GM23338 (cell line): ENCODE measurements around the gene MYOZ3. TPM values are rescaled to one million over a fixed set of nuclear protein-coding genes. Genes with fewer than 3 reads are reported as not detected.
A peak's percentile ranks its signal among the peaks of the same experiment; 100 is the strongest.

Experiments
- ATAC-seq: fragments of 200-7000 bp; cut with Tn5 transposase; 3 replicates; pipeline ENCODE4 v1.9.1; 2020
- DNase-seq: peaks from one replicate; pipeline ENCODE4 v3.0.0-alpha.2; 2015; ENCODE audit warnings: low spot score
- H2AFZ ChIP-seq: fragments of 200-600 bp; sonication (generic); 2 replicates; pipeline ENCODE4 v1.8.0; 2016; ENCODE audit warnings: antibody characterized with exemption, mild to moderate bottlenecking, moderate library complexity
- H3F3A ChIP-seq: fragments of 200-600 bp; sonication (generic); replicated peaks from 2 replicates; pipeline ENCODE4 v1.8.0; 2017; ENCODE audit warnings: antibody characterized with exemption, mixed run types, low read depth
- H3K27ac ChIP-seq: fragments of 200-600 bp; sonication (generic); 2 replicates; pipeline ENCODE4 v1.6.1; 2016; ENCODE audit warnings: low read depth
- H3K27me3 ChIP-seq: fragments of 200-600 bp; sonication (generic); 2 replicates; pipeline ENCODE4 v1.8.0; 2016; ENCODE audit warnings: mild to moderate bottlenecking, mixed run types, moderate library complexity; ENCODE audit not compliant: insufficient read depth
- H3K36me3 ChIP-seq: fragments of 200-600 bp; sonication (generic); 2 replicates; pipeline ENCODE4 v1.8.0; 2016; ENCODE audit warnings: mild to moderate bottlenecking; ENCODE audit not compliant: insufficient read depth
- H3K4me1 ChIP-seq: fragments of 200-600 bp; sonication (generic); 2 replicates; pipeline ENCODE4 v1.8.0; 2016; ENCODE audit warnings: mild to moderate bottlenecking, moderate library complexity; ENCODE audit not compliant: insufficient read depth
- H3K4me2 ChIP-seq: fragments of 200-600 bp; sonication (generic); 2 replicates; pipeline ENCODE4 v1.7.1; 2017; ENCODE audit warnings: mixed run types
- H3K4me3 ChIP-seq: fragments of 200-600 bp; sonication (generic); 2 replicates; pipeline ENCODE4 v1.6.1; 2016; ENCODE audit warnings: mixed run types
- H3K79me2 ChIP-seq: fragments of 200-600 bp; sonication (generic); replicated peaks from 2 replicates; pipeline ENCODE4 v1.8.0; 2017; ENCODE audit warnings: mild to moderate bottlenecking; ENCODE audit not compliant: insufficient read depth
- H3K9me2 ChIP-seq: fragments of 200-600 bp; sonication (generic); 2 replicates; pipeline ENCODE4 v1.8.0; 2017; ENCODE audit not compliant: insufficient read depth
- H4K20me1 ChIP-seq: fragments of 200-600 bp; sonication (generic); replicated peaks from 2 replicates; pipeline ENCODE4 v1.8.0; 2017; ENCODE audit warnings: mild to moderate bottlenecking; ENCODE audit not compliant: insufficient read depth
- H3K27ac Mint-ChIP-seq: 2 replicates; pipeline ENCODE4 v1.8.0; 2020; ENCODE audit warnings: inconsistent platforms, mild to moderate bottlenecking, moderate library complexity, mixed read lengths
- H3K27me3 Mint-ChIP-seq: 3 replicates; pipeline ENCODE4 v1.8.0; 2022; ENCODE audit warnings: low read depth, mild to moderate bottlenecking, moderate library complexity, mixed read lengths, inconsistent platforms; ENCODE audit not compliant: insufficient read depth, poor library complexity
- H3K36me3 Mint-ChIP-seq: 3 replicates; pipeline ENCODE4 v1.8.0; 2021; ENCODE audit warnings: low read depth, mild to moderate bottlenecking, inconsistent platforms, moderate library complexity, mixed read lengths
- H3K4me1 Mint-ChIP-seq: 3 replicates; pipeline ENCODE4 v1.8.0; 2020; ENCODE audit warnings: mild to moderate bottlenecking, inconsistent platforms, mixed read lengths
- H3K4me3 Mint-ChIP-seq: 3 replicates; pipeline ENCODE4 v1.8.0; 2021; ENCODE audit warnings: moderate library complexity, mild to moderate bottlenecking, inconsistent platforms, mixed read lengths
- H3K9me3 Mint-ChIP-seq: 3 replicates; pipeline ENCODE4 v1.8.0; 2020; ENCODE audit warnings: moderate library complexity, mild to moderate bottlenecking, inconsistent platforms, mixed read lengths
- CREB1 ChIP-seq: fragments of 250-450 bp; sonication (Bioruptor Pico); IDR thresholded peaks from 2 replicates; pipeline ENCODE4 v1.5.0; 2020; ENCODE audit warnings: low read depth, mild to moderate bottlenecking, moderate library complexity
- EZH2 ChIP-seq: fragments of 200-600 bp; sonication (generic); IDR thresholded peaks from one replicate; pipeline ENCODE4 v1.8.0; 2017; ENCODE audit warnings: antibody characterized with exemption, mild to moderate bottlenecking, low read depth; ENCODE audit not compliant: unreplicated experiment
- EZH2phosphoT487 ChIP-seq: fragments of 200-600 bp; sonication (generic); IDR thresholded peaks from one replicate; pipeline ENCODE4 v1.8.1; 2018; ENCODE audit warnings: antibody characterized with exemption; ENCODE audit not compliant: unreplicated experiment
- JUNB ChIP-seq: IDR thresholded peaks from one replicate; pipeline ENCODE4 v1.6.1; 2016; ENCODE audit warnings: antibody characterized with exemption; ENCODE audit not compliant: unreplicated experiment
- NANOG ChIP-seq: IDR thresholded peaks from 2 replicates; pipeline ENCODE4 v1.6.1; 2016; ENCODE audit warnings: antibody characterized with exemption, borderline replicate concordance
- POLR2AphosphoS5 ChIP-seq: IDR thresholded peaks from 2 replicates; pipeline ENCODE4 v1.6.1; 2016; ENCODE audit warnings: antibody characterized with exemption, low read depth
- STAT1 ChIP-seq: IDR thresholded peaks from one replicate; pipeline ENCODE4 v1.6.1; 2016; ENCODE audit warnings: antibody characterized with exemption; ENCODE audit not compliant: unreplicated experiment
- ZNF114 ChIP-seq: fragments of 250-450 bp; sonication (Bioruptor Pico); IDR thresholded peaks from 2 replicates; pipeline ENCODE4 v1.5.0; 2020; ENCODE audit warnings: mild to moderate bottlenecking, moderate library complexity
- ZNF331 ChIP-seq: fragments of 250-450 bp; sonication (Bioruptor Pico); IDR thresholded peaks from 2 replicates; pipeline ENCODE4 v1.5.0; 2020; ENCODE audit warnings: low read depth, mild to moderate bottlenecking, moderate library complexity
- polyA plus RNA-seq: library from polyadenylated mRNA; unstranded; fragments of >200 nt; fragmentation: Nextera tagmentation; extraction: Ambion mirVana; gene quantifications from 2 replicates; pipeline ENCODE4 v1.2.1, GENCODE V29; 2016
- total RNA-seq: library from RNA; depleted of rRNA; stranded (reverse); fragments of >200 nt; shearing (Covaris generic); gene quantifications from 2 replicates; pipeline ENCODE4 v1.2.3, GENCODE V29; 2014
- TF ChIP-seq, protein P1 (sequence below), 2 experiments: fragments of 200-600 bp in 1 of 2; sonication (generic) in 1 of 2; conservative IDR thresholded peaks; 2 replicates each; pipeline versions ENCODE4 v1.5.1 to v1.6.1; 2016 to 2017; ENCODE audit warnings: antibody characterized with exemption in 2 of 2, low read depth in 2 of 2, mild to moderate bottlenecking in 2 of 2, moderate library complexity in 1 of 2
- TF ChIP-seq, protein P2 (sequence below): fragments of 250-450 bp; sonication (Bioruptor Pico); IDR thresholded peaks from 2 replicates; pipeline ENCODE4 v1.5.0; 2020; ENCODE audit warnings: mild to moderate bottlenecking, moderate library complexity
- TF ChIP-seq, protein P3 (sequence below): IDR thresholded peaks from one replicate; pipeline ENCODE4 v1.6.1; 2018; ENCODE audit warnings: antibody characterized with exemption; ENCODE audit not compliant: unreplicated experiment
- TF ChIP-seq, protein P4 (sequence below): IDR thresholded peaks from 2 replicates; pipeline ENCODE4 v1.6.1; 2016; ENCODE audit warnings: antibody characterized with exemption

MYOZ3 gene
- total and polyA plus RNA-seq, 2 experiments from 2014 or later, result 12.7 to 13.8 TPM

DNA sequence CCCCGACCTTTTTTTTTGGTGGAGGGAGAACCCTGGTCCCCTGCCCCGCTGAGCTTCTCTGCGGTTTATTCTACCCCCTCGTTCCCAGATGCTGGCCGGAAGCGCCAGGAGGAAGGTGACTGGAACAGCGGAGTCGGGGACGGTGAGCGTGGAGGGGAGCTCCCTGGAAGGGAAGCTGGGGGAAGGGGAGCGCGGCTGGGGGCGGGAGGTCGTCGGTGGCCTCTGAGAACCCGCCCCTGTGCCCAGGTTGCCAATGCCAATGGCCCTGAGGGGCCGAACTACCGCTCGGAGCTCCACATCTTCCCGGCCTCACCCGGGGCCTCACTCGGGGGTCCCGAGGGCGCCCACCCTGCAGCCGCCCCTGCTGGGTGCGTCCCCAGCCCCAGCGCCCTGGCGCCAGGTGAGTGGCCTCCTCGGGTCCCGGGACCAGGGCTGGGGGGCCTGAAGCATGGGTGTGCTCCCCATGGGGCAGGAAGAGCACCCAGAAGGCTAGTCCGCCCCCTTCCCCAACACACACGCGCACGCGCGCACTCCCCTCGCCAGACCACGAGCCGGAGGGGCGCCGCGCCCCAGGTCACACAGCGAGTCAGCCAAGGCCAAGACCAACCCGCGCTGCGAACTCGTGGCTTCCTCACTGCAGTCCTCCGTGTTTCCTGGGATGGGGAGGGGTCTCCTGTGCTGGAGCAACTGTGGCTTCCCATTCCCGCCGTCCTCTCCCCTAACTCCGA, 10.6 kb downstream of the MYOZ3 start:
- no peaks in the 10 kb centered on the region; the same call in 1 of the 2 replicates for H3K36me3 ChIP-seq
- H3K27me3 Mint-ChIP-seq, result peaks cover 2% of the 10 kb centered on the region

More for the DNA sequence above, 10.6 kb downstream of the MYOZ3 start:
- H4K20me1 ChIP-seq, result no peaks in the 10 kb centered on the region
- no peaks in the 10 kb centered on the region for H3K9me2 ChIP-seq
- peak overlapping the region; percentile 95 for H3K27ac Mint-ChIP-seq
- H3K27ac ChIP-seq, result peak overlapping the region; percentile 95
- peak overlapping the region; percentile 77 for H3K4me3 ChIP-seq
- peaks cover 26% of the 10 kb centered on the region for H3F3A ChIP-seq
- DNase-seq, result peak; percentile 85
- peak; percentile 63 for ATAC-seq
- H3K4me1 Mint-ChIP-seq, result peaks cover 35% of the 10 kb centered on the region
- peak overlapping the region; percentile 83 for H2AFZ ChIP-seq
- no peaks in the 10 kb centered on the region for H3K27me3 ChIP-seq
- H3K79me2 ChIP-seq, result peaks cover 19% of the 10 kb centered on the region
- peaks cover 38% of the 10 kb centered on the region for H3K36me3 Mint-ChIP-seq
- H3K9me3 Mint-ChIP-seq, result peaks cover 4% of the 10 kb centered on the region; the same call in 1 of the 3 replicates
- peaks cover 27% of the 10 kb centered on the region for H3K4me1 ChIP-seq
- peak overlapping the region; percentile 96 for H3K4me2 ChIP-seq
- TF ChIP-seq EZH2 (no peak), JUNB (no peak), ZNF331 (CRISPR knock-in tag) (no peak), EZH2phosphoT487 (no peak), ZNF114 (CRISPR knock-in tag) (no peak), CREB1 (CRISPR knock-in tag) (no peak), POLR2AphosphoS5 (no peak; the same call in none of the 2 replicates), STAT1 (no peak), NANOG (no peak)
- TF ChIP-seq, protein P1, sequence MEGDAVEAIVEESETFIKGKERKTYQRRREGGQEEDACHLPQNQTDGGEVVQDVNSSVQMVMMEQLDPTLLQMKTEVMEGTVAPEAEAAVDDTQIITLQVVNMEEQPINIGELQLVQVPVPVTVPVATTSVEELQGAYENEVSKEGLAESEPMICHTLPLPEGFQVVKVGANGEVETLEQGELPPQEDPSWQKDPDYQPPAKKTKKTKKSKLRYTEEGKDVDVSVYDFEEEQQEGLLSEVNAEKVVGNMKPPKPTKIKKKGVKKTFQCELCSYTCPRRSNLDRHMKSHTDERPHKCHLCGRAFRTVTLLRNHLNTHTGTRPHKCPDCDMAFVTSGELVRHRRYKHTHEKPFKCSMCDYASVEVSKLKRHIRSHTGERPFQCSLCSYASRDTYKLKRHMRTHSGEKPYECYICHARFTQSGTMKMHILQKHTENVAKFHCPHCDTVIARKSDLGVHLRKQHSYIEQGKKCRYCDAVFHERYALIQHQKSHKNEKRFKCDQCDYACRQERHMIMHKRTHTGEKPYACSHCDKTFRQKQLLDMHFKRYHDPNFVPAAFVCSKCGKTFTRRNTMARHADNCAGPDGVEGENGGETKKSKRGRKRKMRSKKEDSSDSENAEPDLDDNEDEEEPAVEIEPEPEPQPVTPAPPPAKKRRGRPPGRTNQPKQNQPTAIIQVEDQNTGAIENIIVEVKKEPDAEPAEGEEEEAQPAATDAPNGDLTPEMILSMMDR (conservative IDR thresholded peaks at IDR 0.05; ENCODE audit: low read depth in 2 of 2), result no peak
- TF ChIP-seq, protein P2, sequence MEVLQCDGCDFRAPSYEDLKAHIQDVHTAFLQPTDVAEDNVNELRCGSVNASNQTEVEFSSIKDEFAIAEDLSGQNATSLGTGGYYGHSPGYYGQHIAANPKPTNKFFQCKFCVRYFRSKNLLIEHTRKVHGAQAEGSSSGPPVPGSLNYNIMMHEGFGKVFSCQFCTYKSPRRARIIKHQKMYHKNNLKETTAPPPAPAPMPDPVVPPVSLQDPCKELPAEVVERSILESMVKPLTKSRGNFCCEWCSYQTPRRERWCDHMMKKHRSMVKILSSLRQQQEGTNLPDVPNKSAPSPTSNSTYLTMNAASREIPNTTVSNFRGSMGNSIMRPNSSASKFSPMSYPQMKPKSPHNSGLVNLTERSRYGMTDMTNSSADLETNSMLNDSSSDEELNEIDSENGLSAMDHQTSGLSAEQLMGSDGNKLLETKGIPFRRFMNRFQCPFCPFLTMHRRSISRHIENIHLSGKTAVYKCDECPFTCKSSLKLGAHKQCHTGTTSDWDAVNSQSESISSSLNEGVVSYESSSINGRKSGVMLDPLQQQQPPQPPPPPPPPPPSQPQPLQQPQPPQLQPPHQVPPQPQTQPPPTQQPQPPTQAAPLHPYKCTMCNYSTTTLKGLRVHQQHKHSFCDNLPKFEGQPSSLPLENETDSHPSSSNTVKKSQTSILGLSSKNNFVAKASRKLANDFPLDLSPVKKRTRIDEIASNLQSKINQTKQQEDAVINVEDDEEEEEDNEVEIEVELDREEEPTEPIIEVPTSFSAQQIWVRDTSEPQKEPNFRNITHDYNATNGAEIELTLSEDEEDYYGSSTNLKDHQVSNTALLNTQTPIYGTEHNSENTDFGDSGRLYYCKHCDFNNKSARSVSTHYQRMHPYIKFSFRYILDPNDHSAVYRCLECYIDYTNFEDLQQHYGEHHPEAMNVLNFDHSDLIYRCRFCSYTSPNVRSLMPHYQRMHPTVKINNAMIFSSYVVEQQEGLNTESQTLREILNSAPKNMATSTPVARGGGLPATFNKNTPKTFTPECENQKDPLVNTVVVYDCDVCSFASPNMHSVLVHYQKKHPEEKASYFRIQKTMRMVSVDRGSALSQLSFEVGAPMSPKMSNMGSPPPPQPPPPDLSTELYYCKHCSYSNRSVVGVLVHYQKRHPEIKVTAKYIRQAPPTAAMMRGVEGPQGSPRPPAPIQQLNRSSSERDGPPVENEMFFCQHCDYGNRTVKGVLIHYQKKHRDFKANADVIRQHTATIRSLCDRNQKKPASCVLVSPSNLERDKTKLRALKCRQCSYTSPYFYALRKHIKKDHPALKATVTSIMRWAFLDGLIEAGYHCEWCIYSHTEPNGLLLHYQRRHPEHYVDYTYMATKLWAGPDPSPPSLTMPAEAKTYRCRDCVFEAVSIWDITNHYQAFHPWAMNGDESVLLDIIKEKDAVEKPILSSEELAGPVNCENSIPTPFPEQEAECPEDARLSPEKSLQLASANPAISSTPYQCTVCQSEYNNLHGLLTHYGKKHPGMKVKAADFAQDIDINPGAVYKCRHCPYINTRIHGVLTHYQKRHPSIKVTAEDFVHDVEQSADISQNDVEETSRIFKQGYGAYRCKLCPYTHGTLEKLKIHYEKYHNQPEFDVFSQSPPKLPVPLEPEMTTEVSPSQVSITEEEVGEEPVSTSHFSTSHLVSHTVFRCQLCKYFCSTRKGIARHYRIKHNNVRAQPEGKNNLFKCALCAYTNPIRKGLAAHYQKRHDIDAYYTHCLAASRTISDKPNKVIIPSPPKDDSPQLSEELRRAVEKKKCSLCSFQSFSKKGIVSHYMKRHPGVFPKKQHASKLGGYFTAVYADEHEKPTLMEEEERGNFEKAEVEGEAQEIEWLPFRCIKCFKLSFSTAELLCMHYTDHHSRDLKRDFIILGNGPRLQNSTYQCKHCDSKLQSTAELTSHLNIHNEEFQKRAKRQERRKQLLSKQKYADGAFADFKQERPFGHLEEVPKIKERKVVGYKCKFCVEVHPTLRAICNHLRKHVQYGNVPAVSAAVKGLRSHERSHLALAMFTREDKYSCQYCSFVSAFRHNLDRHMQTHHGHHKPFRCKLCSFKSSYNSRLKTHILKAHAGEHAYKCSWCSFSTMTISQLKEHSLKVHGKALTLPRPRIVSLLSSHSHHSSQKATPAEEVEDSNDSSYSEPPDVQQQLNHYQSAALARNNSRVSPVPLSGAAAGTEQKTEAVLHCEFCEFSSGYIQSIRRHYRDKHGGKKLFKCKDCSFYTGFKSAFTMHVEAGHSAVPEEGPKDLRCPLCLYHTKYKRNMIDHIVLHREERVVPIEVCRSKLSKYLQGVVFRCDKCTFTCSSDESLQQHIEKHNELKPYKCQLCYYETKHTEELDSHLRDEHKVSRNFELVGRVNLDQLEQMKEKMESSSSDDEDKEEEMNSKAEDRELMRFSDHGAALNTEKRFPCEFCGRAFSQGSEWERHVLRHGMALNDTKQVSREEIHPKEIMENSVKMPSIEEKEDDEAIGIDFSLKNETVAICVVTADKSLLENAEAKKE, result no peak
- TF ChIP-seq, protein P3, sequence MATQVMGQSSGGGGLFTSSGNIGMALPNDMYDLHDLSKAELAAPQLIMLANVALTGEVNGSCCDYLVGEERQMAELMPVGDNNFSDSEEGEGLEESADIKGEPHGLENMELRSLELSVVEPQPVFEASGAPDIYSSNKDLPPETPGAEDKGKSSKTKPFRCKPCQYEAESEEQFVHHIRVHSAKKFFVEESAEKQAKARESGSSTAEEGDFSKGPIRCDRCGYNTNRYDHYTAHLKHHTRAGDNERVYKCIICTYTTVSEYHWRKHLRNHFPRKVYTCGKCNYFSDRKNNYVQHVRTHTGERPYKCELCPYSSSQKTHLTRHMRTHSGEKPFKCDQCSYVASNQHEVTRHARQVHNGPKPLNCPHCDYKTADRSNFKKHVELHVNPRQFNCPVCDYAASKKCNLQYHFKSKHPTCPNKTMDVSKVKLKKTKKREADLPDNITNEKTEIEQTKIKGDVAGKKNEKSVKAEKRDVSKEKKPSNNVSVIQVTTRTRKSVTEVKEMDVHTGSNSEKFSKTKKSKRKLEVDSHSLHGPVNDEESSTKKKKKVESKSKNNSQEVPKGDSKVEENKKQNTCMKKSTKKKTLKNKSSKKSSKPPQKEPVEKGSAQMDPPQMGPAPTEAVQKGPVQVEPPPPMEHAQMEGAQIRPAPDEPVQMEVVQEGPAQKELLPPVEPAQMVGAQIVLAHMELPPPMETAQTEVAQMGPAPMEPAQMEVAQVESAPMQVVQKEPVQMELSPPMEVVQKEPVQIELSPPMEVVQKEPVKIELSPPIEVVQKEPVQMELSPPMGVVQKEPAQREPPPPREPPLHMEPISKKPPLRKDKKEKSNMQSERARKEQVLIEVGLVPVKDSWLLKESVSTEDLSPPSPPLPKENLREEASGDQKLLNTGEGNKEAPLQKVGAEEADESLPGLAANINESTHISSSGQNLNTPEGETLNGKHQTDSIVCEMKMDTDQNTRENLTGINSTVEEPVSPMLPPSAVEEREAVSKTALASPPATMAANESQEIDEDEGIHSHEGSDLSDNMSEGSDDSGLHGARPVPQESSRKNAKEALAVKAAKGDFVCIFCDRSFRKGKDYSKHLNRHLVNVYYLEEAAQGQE, result no peak
- TF ChIP-seq, protein P4, sequence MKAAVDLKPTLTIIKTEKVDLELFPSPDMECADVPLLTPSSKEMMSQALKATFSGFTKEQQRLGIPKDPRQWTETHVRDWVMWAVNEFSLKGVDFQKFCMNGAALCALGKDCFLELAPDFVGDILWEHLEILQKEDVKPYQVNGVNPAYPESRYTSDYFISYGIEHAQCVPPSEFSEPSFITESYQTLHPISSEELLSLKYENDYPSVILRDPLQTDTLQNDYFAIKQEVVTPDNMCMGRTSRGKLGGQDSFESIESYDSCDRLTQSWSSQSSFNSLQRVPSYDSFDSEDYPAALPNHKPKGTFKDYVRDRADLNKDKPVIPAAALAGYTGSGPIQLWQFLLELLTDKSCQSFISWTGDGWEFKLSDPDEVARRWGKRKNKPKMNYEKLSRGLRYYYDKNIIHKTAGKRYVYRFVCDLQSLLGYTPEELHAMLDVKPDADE, result no peak
- H3K4me3 Mint-ChIP-seq, result peak overlapping the region; percentile 91
